ENCODE measurements around the gene ANGPTL8. TPM values are rescaled to one million over a fixed set of nuclear protein-coding genes. Genes with fewer than 3 reads are reported as not detected.

Gene ANGPTL8
- total RNA-seq, 1 experiment from 2014 or later = not detected

GRCh38 chr19:11247934-11248333 is 8.5 kb downstream of the ANGPTL8 start (continued):
- no peak for TF ChIP-seq USF2 (CRISPR knock-in tag; IDR thresholded peaks at IDR 0.05)
- no peak for TF ChIP-seq ZNF263 (CRISPR knock-in tag; IDR thresholded peaks at IDR 0.05; ENCODE audit: low read depth)
- no peak for TF ChIP-seq MXD4 (CRISPR knock-in tag; IDR thresholded peaks at IDR 0.05; ENCODE audit: borderline replicate concordance)
- no peak for TF ChIP-seq KAT7 (CRISPR knock-in tag; IDR thresholded peaks at IDR 0.05; ENCODE audit: borderline replicate concordance)
- TF ChIP-seq, protein P1, sequence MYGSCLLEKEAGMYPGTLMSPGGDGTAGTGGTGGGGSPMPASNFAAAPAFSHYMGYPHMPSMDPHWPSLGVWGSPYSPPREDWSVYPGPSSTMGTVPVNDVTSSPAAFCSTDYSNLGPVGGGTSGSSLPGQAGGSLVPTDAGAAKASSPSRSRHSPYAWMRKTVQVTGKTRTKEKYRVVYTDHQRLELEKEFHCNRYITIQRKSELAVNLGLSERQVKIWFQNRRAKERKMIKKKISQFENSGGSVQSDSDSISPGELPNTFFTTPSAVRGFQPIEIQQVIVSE (CRISPR knock-in tag; IDR thresholded peaks at IDR 0.05; ENCODE audit: borderline replicate concordance) = no peak
- no peak for TF ChIP-seq E2F1 (CRISPR knock-in tag; IDR thresholded peaks at IDR 0.05)
- TF ChIP-seq NFATC4 (CRISPR knock-in tag; IDR thresholded peaks at IDR 0.05) = no peak

GRCh38 chr19:11248852-11249251 is 9.4 kb downstream of the ANGPTL8 start:
- DNase-seq (ENCODE audit: low spot score) (no peak), ATAC-seq (no peak)
- H3K36me3 Mint-ChIP-seq = peaks cover 23% of the 10 kb centered on the region
- no peaks in the 10 kb centered on the region for H3K27me3 Mint-ChIP-seq (ENCODE audit: low read depth)
- no peak overlapping the region for H3K4me3 Mint-ChIP-seq
- POLR2A ChIA-PET = no interaction called here
- CTCF ChIA-PET = no interaction called here
- peaks cover under 1% of the 10 kb centered on the region; the same call in 1 of the 2 replicates for H3K4me1 Mint-ChIP-seq
- no peak for TF ChIP-seq CBFB (CRISPR knock-in tag; IDR thresholded peaks at IDR 0.05; ENCODE audit: low read depth)
- no peak for TF ChIP-seq ELF4 (CRISPR knock-in tag; IDR thresholded peaks at IDR 0.05; ENCODE audit: low read depth)
- TF ChIP-seq USF2 (CRISPR knock-in tag; IDR thresholded peaks at IDR 0.05) = no peak
- TF ChIP-seq, protein P2, sequence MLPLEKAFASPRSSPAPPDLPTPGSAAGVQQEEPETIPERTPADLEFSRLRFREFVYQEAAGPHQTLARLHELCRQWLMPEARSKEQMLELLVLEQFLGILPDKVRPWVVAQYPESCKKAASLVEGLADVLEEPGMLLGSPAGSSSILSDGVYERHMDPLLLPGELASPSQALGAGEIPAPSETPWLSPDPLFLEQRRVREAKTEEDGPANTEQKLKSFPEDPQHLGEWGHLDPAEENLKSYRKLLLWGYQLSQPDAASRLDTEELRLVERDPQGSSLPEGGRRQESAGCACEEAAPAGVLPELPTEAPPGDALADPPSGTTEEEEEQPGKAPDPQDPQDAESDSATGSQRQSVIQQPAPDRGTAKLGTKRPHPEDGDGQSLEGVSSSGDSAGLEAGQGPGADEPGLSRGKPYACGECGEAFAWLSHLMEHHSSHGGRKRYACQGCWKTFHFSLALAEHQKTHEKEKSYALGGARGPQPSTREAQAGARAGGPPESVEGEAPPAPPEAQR (CRISPR knock-in tag; IDR thresholded peaks at IDR 0.05) = no peak
- TF ChIP-seq, protein P3, sequence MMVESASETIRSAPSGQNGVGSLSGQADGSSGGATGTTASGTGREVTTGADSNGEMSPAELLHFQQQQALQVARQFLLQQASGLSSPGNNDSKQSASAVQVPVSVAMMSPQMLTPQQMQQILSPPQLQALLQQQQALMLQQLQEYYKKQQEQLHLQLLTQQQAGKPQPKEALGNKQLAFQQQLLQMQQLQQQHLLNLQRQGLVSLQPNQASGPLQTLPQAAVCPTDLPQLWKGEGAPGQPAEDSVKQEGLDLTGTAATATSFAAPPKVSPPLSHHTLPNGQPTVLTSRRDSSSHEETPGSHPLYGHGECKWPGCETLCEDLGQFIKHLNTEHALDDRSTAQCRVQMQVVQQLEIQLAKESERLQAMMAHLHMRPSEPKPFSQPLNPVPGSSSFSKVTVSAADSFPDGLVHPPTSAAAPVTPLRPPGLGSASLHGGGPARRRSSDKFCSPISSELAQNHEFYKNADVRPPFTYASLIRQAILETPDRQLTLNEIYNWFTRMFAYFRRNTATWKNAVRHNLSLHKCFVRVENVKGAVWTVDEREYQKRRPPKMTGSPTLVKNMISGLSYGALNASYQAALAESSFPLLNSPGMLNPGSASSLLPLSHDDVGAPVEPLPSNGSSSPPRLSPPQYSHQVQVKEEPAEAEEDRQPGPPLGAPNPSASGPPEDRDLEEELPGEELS (CRISPR knock-in tag; IDR thresholded peaks at IDR 0.05) = no peak
- TF ChIP-seq NR3C1 (CRISPR knock-in tag; conservative IDR thresholded peaks at IDR 0.05; ENCODE audit: low read depth) = no peak
- no peak for TF ChIP-seq RORB (CRISPR knock-in tag; IDR thresholded peaks at IDR 0.05)
- TF ChIP-seq ETV6 (CRISPR knock-in tag; IDR thresholded peaks at IDR 0.05) = no peak
- no peak for TF ChIP-seq ZNF219 (CRISPR knock-in tag; IDR thresholded peaks at IDR 0.05; ENCODE audit: borderline replicate concordance)
- no peak overlapping the region for H3K27ac Mint-ChIP-seq
- H3K9me3 Mint-ChIP-seq = no peaks in the 10 kb centered on the region

- Mint-ChIP-seq H3K27me3 (ENCODE audit: low read depth) (no peaks in the 10 kb centered on the region), H3K9me3 (no peaks in the 10 kb centered on the region), H3K4me3 (no peak overlapping the region), H3K4me1 (0 out of 2 replicates have a peak, but pooled peaks cover 2% of the 10 kb centered on the region), H3K27ac (no peak overlapping the region), H3K36me3 (peaks cover 23% of the 10 kb centered on the region)
- ChIA-PET CTCF (no interaction called here), POLR2A (no interaction called here)
- TF ChIP-seq ETV6 (CRISPR knock-in tag; IDR thresholded peaks at IDR 0.05) (no peak), NR3C1 (CRISPR knock-in tag; conservative IDR thresholded peaks at IDR 0.05; ENCODE audit: low read depth) (no peak), MAX (CRISPR knock-in tag; IDR thresholded peaks at IDR 0.05) (no peak)
- TF ChIP-seq, protein P4, sequence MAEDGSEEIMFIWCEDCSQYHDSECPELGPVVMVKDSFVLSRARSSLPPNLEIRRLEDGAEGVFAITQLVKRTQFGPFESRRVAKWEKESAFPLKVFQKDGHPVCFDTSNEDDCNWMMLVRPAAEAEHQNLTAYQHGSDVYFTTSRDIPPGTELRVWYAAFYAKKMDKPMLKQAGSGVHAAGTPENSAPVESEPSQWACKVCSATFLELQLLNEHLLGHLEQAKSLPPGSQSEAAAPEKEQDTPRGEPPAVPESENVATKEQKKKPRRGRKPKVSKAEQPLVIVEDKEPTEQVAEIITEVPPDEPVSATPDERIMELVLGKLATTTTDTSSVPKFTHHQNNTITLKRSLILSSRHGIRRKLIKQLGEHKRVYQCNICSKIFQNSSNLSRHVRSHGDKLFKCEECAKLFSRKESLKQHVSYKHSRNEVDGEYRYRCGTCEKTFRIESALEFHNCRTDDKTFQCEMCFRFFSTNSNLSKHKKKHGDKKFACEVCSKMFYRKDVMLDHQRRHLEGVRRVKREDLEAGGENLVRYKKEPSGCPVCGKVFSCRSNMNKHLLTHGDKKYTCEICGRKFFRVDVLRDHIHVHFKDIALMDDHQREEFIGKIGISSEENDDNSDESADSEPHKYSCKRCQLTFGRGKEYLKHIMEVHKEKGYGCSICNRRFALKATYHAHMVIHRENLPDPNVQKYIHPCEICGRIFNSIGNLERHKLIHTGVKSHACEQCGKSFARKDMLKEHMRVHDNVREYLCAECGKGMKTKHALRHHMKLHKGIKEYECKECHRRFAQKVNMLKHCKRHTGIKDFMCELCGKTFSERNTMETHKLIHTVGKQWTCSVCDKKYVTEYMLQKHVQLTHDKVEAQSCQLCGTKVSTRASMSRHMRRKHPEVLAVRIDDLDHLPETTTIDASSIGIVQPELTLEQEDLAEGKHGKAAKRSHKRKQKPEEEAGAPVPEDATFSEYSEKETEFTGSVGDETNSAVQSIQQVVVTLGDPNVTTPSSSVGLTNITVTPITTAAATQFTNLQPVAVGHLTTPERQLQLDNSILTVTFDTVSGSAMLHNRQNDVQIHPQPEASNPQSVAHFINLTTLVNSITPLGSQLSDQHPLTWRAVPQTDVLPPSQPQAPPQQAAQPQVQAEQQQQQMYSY (CRISPR knock-in tag; IDR thresholded peaks at IDR 0.05) = no peak
- TF ChIP-seq, protein P5, sequence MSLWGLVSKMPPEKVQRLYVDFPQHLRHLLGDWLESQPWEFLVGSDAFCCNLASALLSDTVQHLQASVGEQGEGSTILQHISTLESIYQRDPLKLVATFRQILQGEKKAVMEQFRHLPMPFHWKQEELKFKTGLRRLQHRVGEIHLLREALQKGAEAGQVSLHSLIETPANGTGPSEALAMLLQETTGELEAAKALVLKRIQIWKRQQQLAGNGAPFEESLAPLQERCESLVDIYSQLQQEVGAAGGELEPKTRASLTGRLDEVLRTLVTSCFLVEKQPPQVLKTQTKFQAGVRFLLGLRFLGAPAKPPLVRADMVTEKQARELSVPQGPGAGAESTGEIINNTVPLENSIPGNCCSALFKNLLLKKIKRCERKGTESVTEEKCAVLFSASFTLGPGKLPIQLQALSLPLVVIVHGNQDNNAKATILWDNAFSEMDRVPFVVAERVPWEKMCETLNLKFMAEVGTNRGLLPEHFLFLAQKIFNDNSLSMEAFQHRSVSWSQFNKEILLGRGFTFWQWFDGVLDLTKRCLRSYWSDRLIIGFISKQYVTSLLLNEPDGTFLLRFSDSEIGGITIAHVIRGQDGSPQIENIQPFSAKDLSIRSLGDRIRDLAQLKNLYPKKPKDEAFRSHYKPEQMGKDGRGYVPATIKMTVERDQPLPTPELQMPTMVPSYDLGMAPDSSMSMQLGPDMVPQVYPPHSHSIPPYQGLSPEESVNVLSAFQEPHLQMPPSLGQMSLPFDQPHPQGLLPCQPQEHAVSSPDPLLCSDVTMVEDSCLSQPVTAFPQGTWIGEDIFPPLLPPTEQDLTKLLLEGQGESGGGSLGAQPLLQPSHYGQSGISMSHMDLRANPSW (CRISPR knock-in tag; conservative IDR thresholded peaks at IDR 0.05; ENCODE audit: low read depth) = no peak
- DNase-seq (ENCODE audit: low spot score) = no peak
- ATAC-seq = no peak
Measured at GRCh38 chr19:11251217-11251616, 11.8 kb downstream of the ANGPTL8 start.
